SIG-M5 treated with dmso at 0.1 percent for 504 hours (cell line): ENCODE data around the gene SH3D19.

Experiments
- DNase-seq: peaks from one replicate; lab custom pipeline; 2025; ENCODE audit not compliant: unreplicated experiment; lab: John Stamatoyannopoulos, UW

The SH3D19 gene

GRCh38 chr4:151199319-151200190, 125.8 kb downstream of the SH3D19 start:
- no peak for DNase-seq

- no peak for DNase-seq
Measured at GRCh38 chr4:151198748-151199147, 126.7 kb downstream of the SH3D19 start.

GRCh38 chr4:151197247-151197646, 128.2 kb downstream of the SH3D19 start:
- DNase-seq: no peak

GRCh38 chr4:151195801-151196200, 129.6 kb downstream of the SH3D19 start:
- DNase-seq: no peak

GRCh38 chr4:151193414-151193813, 132.0 kb downstream of the SH3D19 start:
- no peak for DNase-seq

GRCh38 chr4:151192556-151193235, 132.7 kb downstream of the SH3D19 start:
- no peak for DNase-seq

- no peak for DNase-seq
Measured at GRCh38 chr4:151184523-151185458, 140.6 kb downstream of the SH3D19 start.

GRCh38 chr4:151182455-151182996, 142.9 kb downstream of the SH3D19 start:
- DNase-seq: no peak

- DNase-seq: no peak
Measured at GRCh38 chr4:151176685-151177084, 148.7 kb downstream of the SH3D19 start.

GRCh38 chr4:151175754-151176631, 149.4 kb downstream of the SH3D19 start:
- no peak for DNase-seq

- DNase-seq: no peak
Measured at GRCh38 chr4:151175233-151175632, 150.2 kb downstream of the SH3D19 start.

GRCh38 chr4:151174784-151175183, 150.6 kb downstream of the SH3D19 start:
- DNase-seq: no peak

- no peak for DNase-seq
Measured at GRCh38 chr4:151173871-151174270, 151.5 kb downstream of the SH3D19 start.

- DNase-seq: no peak
Measured at GRCh38 chr4:151169900-151170299, 155.5 kb downstream of the SH3D19 start.

GRCh38 chr4:151169223-151169622, 156.2 kb downstream of the SH3D19 start:
- no peak for DNase-seq

- DNase-seq: no peak
Measured at GRCh38 chr4:151167561-151167960, 157.8 kb downstream of the SH3D19 start.

- DNase-seq: no peak
Measured at GRCh38 chr4:151166636-151167035, 158.8 kb downstream of the SH3D19 start.

GRCh38 chr4:151165205-151166000, 160.0 kb downstream of the SH3D19 start:
- DNase-seq: no peak

GRCh38 chr4:151163855-151164254, 161.6 kb downstream of the SH3D19 start:
- no peak for DNase-seq
